Right lobe of liver (tissue), 4 donors: ENCODE results near the gene HTR2B.

Source experiments
- CTCF ChIP-seq, 4 donors: fragments of 200-600 bp in 3 of 4; fragments of 450-650 bp in 1 of 4; IDR thresholded peaks; one replicate each; pipeline versions ENCODE4 v1.5.1 to v1.8.0; 2016 to 2022; ENCODE audit warnings: antibody characterized with exemption in 4 of 4, mild to moderate bottlenecking in 2 of 4
- POLR2A ChIP-seq: fragments of 450-650 bp; IDR thresholded peaks from one replicate; pipeline ENCODE4 v1.6.1; 2017; ENCODE audit warnings: antibody characterized with exemption, mild to moderate bottlenecking
- donor health status: DM: no; HTN: no; CAD: no.
- donor health status: DM: no; HTN: no; CAD: no.
- donor health status: DM: no; HTN: yes; CAD: no.

- TF ChIP-seq CTCF (IDR thresholded peaks at IDR 0.05) (no peak), POLR2A (no peak)
Measured at GRCh38 chr2:231152800-231153557, 28.1 kb upstream of the HTR2B start.
